Smooth muscle cell (in vitro differentiated cells): Measurements from ENCODE around the gene ABAT. TPM values are rescaled to one million over a fixed set of nuclear protein-coding genes. Genes with fewer than 3 reads are reported as not detected.

Experiments
- DNase-seq: peaks from one replicate; lab custom pipeline; 2025; ENCODE audit not compliant: unreplicated experiment; lab: John Stamatoyannopoulos, UW
- H2AFZ ChIP-seq: fragments of 200-600 bp; sonication (generic); 2 replicates; pipeline ENCODE4 v1.6.0; 2016; ENCODE audit warnings: antibody characterized with exemption, low read depth, mild to moderate bottlenecking
- H3F3A ChIP-seq: fragments of 200-600 bp; sonication (generic); 2 replicates; pipeline ENCODE4 v1.6.0; 2017; ENCODE audit warnings: antibody characterized with exemption, low read depth
- H3K27ac ChIP-seq: fragments of 200-600 bp; sonication (generic); 2 replicates; pipeline ENCODE4 v1.5.1; 2016; ENCODE audit warnings: low read depth, mild to moderate bottlenecking
- H3K27me3 ChIP-seq: fragments of 200-600 bp; sonication (generic); 2 replicates; pipeline ENCODE4 v1.6.1; 2016; ENCODE audit warnings: low read depth, mild to moderate bottlenecking
- H3K36me3 ChIP-seq: fragments of 200-600 bp; sonication (generic); 2 replicates; pipeline ENCODE4 v1.5.1; 2016; ENCODE audit warnings: low read depth
- H3K4me1 ChIP-seq: fragments of 200-600 bp; sonication (generic); 2 replicates; pipeline ENCODE4 v1.5.1; 2016; ENCODE audit warnings: low read depth
- H3K4me2 ChIP-seq: fragments of 200-600 bp; sonication (generic); 2 replicates; pipeline ENCODE4 v1.6.0; 2016; ENCODE audit warnings: mild to moderate bottlenecking
- H3K4me3 ChIP-seq: fragments of 200-600 bp; sonication (generic); 2 replicates; pipeline ENCODE4 v1.5.1; 2016; ENCODE audit warnings: mild to moderate bottlenecking
- H3K79me2 ChIP-seq: fragments of 200-600 bp; sonication (generic); 2 replicates; pipeline ENCODE4 v1.6.0; 2016; ENCODE audit warnings: low read depth, mild to moderate bottlenecking
- H3K9ac ChIP-seq: fragments of 200-600 bp; sonication (generic); 2 replicates; pipeline ENCODE4 v1.6.0; 2016; ENCODE audit warnings: low read depth
- H3K9me3 ChIP-seq: fragments of 200-600 bp; sonication (generic); replicated peaks from 2 replicates; pipeline ENCODE4 v1.5.1; 2016; ENCODE audit warnings: low read depth
- H4K20me1 ChIP-seq: fragments of 200-600 bp; sonication (generic); 2 replicates; pipeline ENCODE4 v1.6.0; 2016; ENCODE audit warnings: low read depth
- WGBS: methylation state at CpG from one replicate; pipeline ENCODE4 v1.1.7; 2016; ENCODE audit warnings: low lambda C conversion rate; 5-methylcytosine and 5-hydroxymethylcytosine counted together
- polyA plus RNA-seq: library from polyadenylated mRNA; unstranded; fragments of >200 nt; fragmentation: Nextera tagmentation; extraction: Ambion mirVana; gene quantifications from 2 replicates; pipeline ENCODE4 v1.2.1, GENCODE V29; 2016
- total RNA-seq: library from RNA; depleted of rRNA; stranded (reverse); fragments of >200 nt; gene quantifications from 2 replicates; pipeline ENCODE4 v1.2.3, GENCODE V29; 2014
- TF ChIP-seq, protein P1 (sequence below): fragments of 200-600 bp; sonication (generic); IDR thresholded peaks from 2 replicates; pipeline ENCODE4 v1.5.1; 2017; ENCODE audit warnings: borderline replicate concordance, mild to moderate bottlenecking, antibody characterized with exemption; ENCODE audit not compliant: insufficient read depth, poor library complexity, severe bottlenecking

ABAT gene
- total and polyA plus RNA-seq, 2 experiments from 2014 or later: 9.2 to 11.3 TPM

DNA sequence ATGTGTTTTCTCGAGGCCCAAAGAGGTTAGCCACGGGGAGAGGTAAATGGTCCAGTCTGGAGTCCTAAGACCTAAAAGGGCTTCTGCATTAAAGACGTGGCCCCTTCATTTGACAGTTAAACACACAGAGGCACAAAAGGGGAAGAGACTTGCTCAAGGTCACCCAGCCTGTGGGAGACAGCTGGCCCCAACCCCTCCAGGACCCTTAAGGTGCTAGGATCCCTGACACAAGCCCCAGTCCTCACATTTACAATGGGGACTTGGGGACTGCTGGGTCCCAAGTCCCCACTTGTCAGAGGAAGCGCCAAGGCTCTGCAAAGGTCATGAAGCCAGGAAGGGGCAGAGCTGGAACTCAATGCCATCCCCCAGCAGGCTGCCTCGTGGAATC, 1.7 kb downstream of the ABAT start:
- TF ChIP-seq, protein P1, sequence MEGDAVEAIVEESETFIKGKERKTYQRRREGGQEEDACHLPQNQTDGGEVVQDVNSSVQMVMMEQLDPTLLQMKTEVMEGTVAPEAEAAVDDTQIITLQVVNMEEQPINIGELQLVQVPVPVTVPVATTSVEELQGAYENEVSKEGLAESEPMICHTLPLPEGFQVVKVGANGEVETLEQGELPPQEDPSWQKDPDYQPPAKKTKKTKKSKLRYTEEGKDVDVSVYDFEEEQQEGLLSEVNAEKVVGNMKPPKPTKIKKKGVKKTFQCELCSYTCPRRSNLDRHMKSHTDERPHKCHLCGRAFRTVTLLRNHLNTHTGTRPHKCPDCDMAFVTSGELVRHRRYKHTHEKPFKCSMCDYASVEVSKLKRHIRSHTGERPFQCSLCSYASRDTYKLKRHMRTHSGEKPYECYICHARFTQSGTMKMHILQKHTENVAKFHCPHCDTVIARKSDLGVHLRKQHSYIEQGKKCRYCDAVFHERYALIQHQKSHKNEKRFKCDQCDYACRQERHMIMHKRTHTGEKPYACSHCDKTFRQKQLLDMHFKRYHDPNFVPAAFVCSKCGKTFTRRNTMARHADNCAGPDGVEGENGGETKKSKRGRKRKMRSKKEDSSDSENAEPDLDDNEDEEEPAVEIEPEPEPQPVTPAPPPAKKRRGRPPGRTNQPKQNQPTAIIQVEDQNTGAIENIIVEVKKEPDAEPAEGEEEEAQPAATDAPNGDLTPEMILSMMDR: no peak

DNA sequence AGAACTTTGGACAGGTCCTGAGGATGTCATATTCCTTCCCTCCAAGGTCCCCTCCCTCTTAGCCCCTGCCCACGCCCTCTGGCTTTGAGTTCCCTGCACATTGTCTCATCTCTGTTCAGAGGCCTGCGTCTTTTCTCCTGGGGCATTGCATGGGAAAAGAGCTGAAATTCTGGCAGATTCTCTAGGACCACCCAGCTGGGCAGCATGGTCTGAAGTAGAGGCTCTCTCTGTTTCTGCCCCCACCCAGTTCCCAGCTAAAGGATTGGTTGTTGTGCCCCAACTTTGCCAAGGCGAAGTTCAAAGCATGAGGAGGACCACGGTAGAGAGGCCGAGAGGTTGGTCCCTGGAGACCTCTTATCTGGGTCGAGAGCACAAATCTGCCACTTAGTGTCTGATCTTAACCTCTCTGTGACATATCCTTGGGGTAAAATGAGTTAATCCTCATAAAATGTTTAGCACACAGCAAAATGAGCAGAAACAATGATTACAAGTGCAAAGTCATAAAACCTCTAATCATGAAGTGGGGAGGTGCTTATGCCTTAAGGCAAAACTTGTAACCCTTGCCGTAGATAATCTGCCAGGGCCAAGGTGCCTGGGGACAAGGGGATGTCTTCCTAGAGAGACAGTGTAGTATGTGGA, 2.4 kb downstream of the ABAT start:
- H3K4me2 ChIP-seq: peak overlapping the region; percentile 52
- peak overlapping the region; percentile 79 for H3K27ac ChIP-seq
- H4K20me1 ChIP-seq: no peaks in the 10 kb centered on the region
- H3K9me3 ChIP-seq: no peaks in the 10 kb centered on the region
- no peaks in the 10 kb centered on the region for H3F3A ChIP-seq
- no peak overlapping the region for H3K4me3 ChIP-seq
- no peaks in the 10 kb centered on the region for H3K79me2 ChIP-seq
- no peak for DNase-seq
- no peaks in the 10 kb centered on the region for H3K36me3 ChIP-seq
- no peaks in the 10 kb centered on the region for H3K27me3 ChIP-seq
- H3K9ac ChIP-seq: peak overlapping the region; percentile 4
- H3K4me1 ChIP-seq: peaks cover 5% of the 10 kb centered on the region
- H2AFZ ChIP-seq: no peak overlapping the region
- TF ChIP-seq, protein P1: no peak
- 72% methylated on average over 7 of the region's 7 CpGs for WGBS

More for the DNA sequence above, 1.7 kb downstream of the ABAT start:
- Histone ChIP-seq H3F3A (no peaks in the 10 kb centered on the region), H3K4me1 (peaks cover 5% of the 10 kb centered on the region), H4K20me1 (no peaks in the 10 kb centered on the region), H3K27me3 (no peaks in the 10 kb centered on the region), H3K79me2 (no peaks in the 10 kb centered on the region), H3K4me2 (no peak overlapping the region), H2AFZ (no peak overlapping the region), H3K9me3 (no peaks in the 10 kb centered on the region), H3K4me3 (no peak overlapping the region), H3K36me3 (no peaks in the 10 kb centered on the region), H3K27ac (no peak overlapping the region), H3K9ac (no peak overlapping the region)
- DNase-seq: no peak
- WGBS: 81% methylated on average over 5 of the region's 5 CpGs

DNA sequence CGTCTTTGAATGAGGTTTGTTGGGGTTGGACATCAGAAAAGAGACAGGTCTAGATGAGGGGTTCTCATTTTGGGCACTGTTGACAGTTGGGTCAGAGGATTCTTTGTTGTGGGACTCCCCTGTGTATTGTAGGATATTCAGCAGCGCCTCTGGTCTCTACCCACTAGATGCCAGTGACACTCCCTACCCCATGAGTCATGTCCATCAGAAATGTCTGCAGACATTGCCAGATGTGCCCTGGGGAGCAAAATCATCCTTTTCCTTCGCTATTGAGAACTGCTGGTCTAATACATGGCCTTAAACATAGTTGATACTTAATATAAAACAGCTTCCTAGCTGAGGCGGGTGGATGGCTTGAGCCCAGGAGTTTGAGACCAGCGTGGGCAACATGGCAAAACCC, 3.1 kb downstream of the ABAT start:
- H2AFZ ChIP-seq: no peak overlapping the region
- H3K27me3 ChIP-seq: no peaks in the 10 kb centered on the region
- H3K79me2 ChIP-seq: no peaks in the 10 kb centered on the region
- H3K27ac ChIP-seq: peak overlapping the region; percentile 79
- no peaks in the 10 kb centered on the region for H3K9me3 ChIP-seq
- WGBS: 75% methylated on average over 5 of the region's 5 CpGs
- H3K4me1 ChIP-seq: peaks cover 5% of the 10 kb centered on the region
- peak overlapping the region; percentile 4 for H3K9ac ChIP-seq
- DNase-seq: no peak
- no peak overlapping the region for H3K4me3 ChIP-seq
- no peaks in the 10 kb centered on the region for H3F3A ChIP-seq
- H4K20me1 ChIP-seq: peaks cover under 1% of the 10 kb centered on the region
- H3K4me2 ChIP-seq: peak overlapping the region; percentile 52
- H3K36me3 ChIP-seq: no peaks in the 10 kb centered on the region
- TF ChIP-seq, protein P1: no peak
